Measurements from ENCODE around the gene LRIT2.

- TF ChIP-seq CTCF (IDR thresholded peaks at IDR 0.05; ENCODE audit: low read depth, low read length) (no peak), EZH2phosphoT487 (IDR thresholded peaks at IDR 0.05; ENCODE audit: low read depth) (no peak)
Measured at GRCh38 chr10:84185526-84186175, 39.7 kb downstream of the LRIT2 start.

Measured in OCI-LY3 (cell line).